ENCODE results near the gene ANO10. TPM values are rescaled to one million over a fixed set of nuclear protein-coding genes. Genes with fewer than 3 reads are reported as not detected.
"Not testable (repeated sequence)": the region's sequence is repeated elsewhere in the genome, so short reads cannot be mapped to it uniquely, and the experiment has no call there.

ANO10 gene
- 1 to 10 TPM; 6.3 to 8.9 TPM for total RNA-seq

- ChIA-PET POLR2A (no interaction called here), CTCF (interaction anchor here (0.6 to 1.6 kb wide), 2 partner anchors 18 to 116 kb away, joined by 3 to 4 read pairs; no protein-coding TSS in a partner anchor)
- intact Hi-C loops (cut with micrococcal nuclease), result no loop called here
- ATAC-seq, result peak; percentile 94
- Mint-ChIP-seq H3K27ac (peak within 1 kb of the TSS; percentile 91), H3K4me1 (ENCODE audit: low read depth) (peaks cover 17% of the 10 kb centered on the region), H3K27me3 (no peaks in the 10 kb centered on the region), H3K9me3 (no peaks in the 10 kb centered on the region), H3K4me3 (peak within 1 kb of the TSS; percentile 84), H3K36me3 (ENCODE audit: low read depth) (no peaks in the 10 kb centered on the region)
- TF ChIP-seq CTCF (IDR thresholded peaks at IDR 0.05), result no peak
- peak; percentile 97 for DNase-seq
Observed at GRCh38 chr3:43621656-43622432, at the start of gene ANO10. Gene ANO10, minus strand, starts transcription at chr3:43622011. Its CDS starts 16,159 bp downstream, at chr3:43605852.

- CTCF ChIA-PET, result interaction anchor here (0.9 kb wide), 1 partner anchor 126 kb away, joined by 4 read pairs; no protein-coding TSS in a partner anchor
- intact Hi-C loops (cut with micrococcal nuclease), result no loop called here
Observed at GRCh38 chr3:43670635-43671522, 49.1 kb upstream of the ANO10 start.

GRCh38 chr3:43665011-43665410 lies 43.2 kb upstream of the ANO10 start:
- H3K4me3 Mint-ChIP-seq; POLR2A ChIA-PET; CTCF ChIA-PET; H3K4me1 Mint-ChIP-seq (ENCODE audit: low read depth); H3K9me3 Mint-ChIP-seq; H3K27ac Mint-ChIP-seq; intact Hi-C loops (cut with micrococcal nuclease); ATAC-seq; DNase-seq; H3K36me3 Mint-ChIP-seq (ENCODE audit: low read depth): not testable (repeated sequence)
- H3K27me3 Mint-ChIP-seq, result peaks cover 11% of the 10 kb centered on the region

More at GRCh38 chr3:43670635-43671522, 49.1 kb upstream of the ANO10 start:
- peaks cover 7% of the 10 kb centered on the region for H3K27me3 Mint-ChIP-seq
- ATAC-seq, result no peak
- H3K9me3 Mint-ChIP-seq, result no peaks in the 10 kb centered on the region
- no peak overlapping the region for H3K4me3 Mint-ChIP-seq
- H3K27ac Mint-ChIP-seq, result no peak overlapping the region
- H3K4me1 Mint-ChIP-seq (ENCODE audit: low read depth), result no peaks in the 10 kb centered on the region
- no peak for TF ChIP-seq CTCF (IDR thresholded peaks at IDR 0.05)
- no peak for DNase-seq
- no peaks in the 10 kb centered on the region for H3K36me3 Mint-ChIP-seq (ENCODE audit: low read depth)
- POLR2A ChIA-PET, result no interaction called here

- intact Hi-C loops (cut with micrococcal nuclease), result not testable (repeated sequence)
Observed at GRCh38 chr3:43661376-43661775, 39.6 kb upstream of the ANO10 start.

GRCh38 chr3:43659250-43659880 lies 37.6 kb upstream of the ANO10 start:
- H3K27ac Mint-ChIP-seq, result no peak overlapping the region
- H3K4me1 Mint-ChIP-seq (ENCODE audit: low read depth), result no peaks in the 10 kb centered on the region
- intact Hi-C loops (cut with micrococcal nuclease), result no loop called here
- H3K27me3 Mint-ChIP-seq, result no peaks in the 10 kb centered on the region
- H3K4me3 Mint-ChIP-seq, result no peak overlapping the region
- ChIA-PET CTCF (no interaction called here), POLR2A (no interaction called here)
- DNase-seq (no peak), ATAC-seq (no peak)
- no peak for TF ChIP-seq CTCF (IDR thresholded peaks at IDR 0.05)
- peaks cover 4% of the 10 kb centered on the region for H3K36me3 Mint-ChIP-seq (ENCODE audit: low read depth)
- H3K9me3 Mint-ChIP-seq, result peaks cover 4% of the 10 kb centered on the region

More at GRCh38 chr3:43661376-43661775, 39.6 kb upstream of the ANO10 start:
- ATAC-seq; H3K9me3 Mint-ChIP-seq; POLR2A ChIA-PET; H3K4me3 Mint-ChIP-seq; DNase-seq; H3K27me3 Mint-ChIP-seq; H3K4me1 Mint-ChIP-seq (ENCODE audit: low read depth); H3K36me3 Mint-ChIP-seq (ENCODE audit: low read depth); H3K27ac Mint-ChIP-seq; CTCF ChIA-PET: not testable (repeated sequence)

- intact Hi-C loops (cut with micrococcal nuclease); H3K27ac Mint-ChIP-seq; DNase-seq; H3K9me3 Mint-ChIP-seq; H3K36me3 Mint-ChIP-seq (ENCODE audit: low read depth); H3K4me3 Mint-ChIP-seq; POLR2A ChIA-PET; ATAC-seq; CTCF ChIA-PET; H3K4me1 Mint-ChIP-seq (ENCODE audit: low read depth); H3K27me3 Mint-ChIP-seq: not testable (repeated sequence)
Observed at GRCh38 chr3:43656390-43656789, 34.6 kb upstream of the ANO10 start.

All from activated CD8-positive, alpha-beta T cell treated with anti-CD3 and anti-CD28 coated beads for 36 hours (primary cell).